Sigmoid colon (tissue), 4 donors: ENCODE measurements around the gene MTUS2.

ENCODE experiments used
- CTCF ChIP-seq, 4 experiments: fragments of 450-650 bp in 3 of 4; fragments of 200-600 bp in 1 of 4; IDR thresholded peaks; one replicate each; pipeline ENCODE4 v1.5.1; 2016 to 2019; ENCODE audit warnings: antibody characterized with exemption in 4 of 4, mild to moderate bottlenecking in 3 of 4, moderate library complexity in 2 of 4
- EP300 ChIP-seq, 4 donors: sonication (generic); formaldehyde crosslinking; IDR thresholded peaks; one replicate each; pipeline ENCODE4 v1.6.1; 2017; ENCODE audit warnings: antibody characterized with exemption in 4 of 4
- POLR2A ChIP-seq, 2 donors: fragments of 450-650 bp; IDR thresholded peaks; one replicate each; pipeline ENCODE4 v1.6.1; 2016; ENCODE audit warnings: antibody characterized with exemption in 2 of 2, mild to moderate bottlenecking in 2 of 2, moderate library complexity in 2 of 2
- POLR2AphosphoS5 ChIP-seq, 4 donors: sonication (generic); formaldehyde crosslinking; IDR thresholded peaks; one replicate each; pipeline ENCODE4 v1.6.1; 2017; ENCODE audit warnings: antibody characterized with exemption in 4 of 4

DNA sequence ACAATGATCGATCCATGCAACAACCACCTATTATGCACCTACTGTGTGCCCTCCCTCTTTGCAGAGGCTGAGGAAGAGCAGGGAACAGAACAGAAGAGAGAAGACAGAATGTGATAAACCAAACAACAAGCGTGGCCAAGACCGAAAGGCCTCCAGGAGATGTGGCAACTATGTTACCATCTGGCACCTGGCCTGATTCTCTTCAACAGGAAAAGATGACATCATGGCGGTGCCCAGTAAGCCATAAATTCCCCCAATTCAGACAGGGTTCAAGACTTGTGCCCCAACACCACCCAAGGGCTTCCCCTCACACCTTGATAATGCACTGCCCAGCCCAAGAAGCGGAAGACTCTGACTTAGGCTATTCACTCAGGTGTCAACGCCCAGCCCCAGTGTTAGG, 731.1 kb downstream of the MTUS2 start:
- no peak for TF ChIP-seq CTCF (IDR thresholded peaks at IDR 0.05)
- TF ChIP-seq EP300 (IDR thresholded peaks at IDR 0.05): no peak
- TF ChIP-seq POLR2A (IDR thresholded peaks at IDR 0.05): no peak
- no peak for TF ChIP-seq POLR2AphosphoS5 (IDR thresholded peaks at IDR 0.05)
